ACC112 (cell line): ENCODE data around the gene BPIFB2.
"Not testable (repeated sequence)": the region's sequence is repeated elsewhere in the genome, so short reads cannot be mapped to it uniquely, and the experiment has no call there.

ENCODE experiments used
- H2AFZ ChIP-seq: fragments of 200-600 bp; sonication (generic); one replicate; pipeline ENCODE4 v1.6.0; 2017; ENCODE audit warnings: antibody characterized with exemption, low read length; ENCODE audit not compliant: unreplicated experiment
- H3K27ac ChIP-seq: fragments of 200-600 bp; sonication (generic); 2 replicates; pipeline ENCODE4 v1.5.1; 2014; ENCODE audit warnings: low read depth, mild to moderate bottlenecking, antibody characterized with exemption, low read length, moderate library complexity
- H3K27me3 ChIP-seq: fragments of 200-600 bp; sonication (generic); 2 replicates; pipeline ENCODE4 v1.6.1; 2014; ENCODE audit warnings: mild to moderate bottlenecking, antibody characterized with exemption, low read length, moderate library complexity, mixed read lengths; ENCODE audit not compliant: insufficient read depth
- H3K36me3 ChIP-seq: fragments of 200-600 bp; sonication (generic); 2 replicates; pipeline ENCODE4 v1.6.1; 2016; ENCODE audit warnings: mild to moderate bottlenecking, antibody characterized with exemption, low read length, moderate library complexity, mixed read lengths; ENCODE audit not compliant: insufficient read depth
- H3K4me1 ChIP-seq: fragments of 200-600 bp; sonication (generic); one replicate; pipeline ENCODE4 v1.6.1; 2016; ENCODE audit warnings: low read length, mixed read lengths; ENCODE audit not compliant: insufficient read depth, unreplicated experiment, control insufficient read depth
- H3K4me3 ChIP-seq: fragments of 200-600 bp; sonication (generic); 2 replicates; pipeline ENCODE4 v1.5.1; 2014; ENCODE audit warnings: mild to moderate bottlenecking, low read depth, low read length
- H3K79me2 ChIP-seq: fragments of 200-600 bp; sonication (generic); one replicate; pipeline ENCODE4 v1.6.0; 2016; ENCODE audit warnings: low read length; ENCODE audit not compliant: control insufficient read depth, unreplicated experiment, insufficient read depth

BPIFB2 gene, protein sequence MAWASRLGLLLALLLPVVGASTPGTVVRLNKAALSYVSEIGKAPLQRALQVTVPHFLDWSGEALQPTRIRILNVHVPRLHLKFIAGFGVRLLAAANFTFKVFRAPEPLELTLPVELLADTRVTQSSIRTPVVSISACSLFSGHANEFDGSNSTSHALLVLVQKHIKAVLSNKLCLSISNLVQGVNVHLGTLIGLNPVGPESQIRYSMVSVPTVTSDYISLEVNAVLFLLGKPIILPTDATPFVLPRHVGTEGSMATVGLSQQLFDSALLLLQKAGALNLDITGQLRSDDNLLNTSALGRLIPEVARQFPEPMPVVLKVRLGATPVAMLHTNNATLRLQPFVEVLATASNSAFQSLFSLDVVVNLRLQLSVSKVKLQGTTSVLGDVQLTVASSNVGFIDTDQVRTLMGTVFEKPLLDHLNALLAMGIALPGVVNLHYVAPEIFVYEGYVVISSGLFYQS

DNA sequence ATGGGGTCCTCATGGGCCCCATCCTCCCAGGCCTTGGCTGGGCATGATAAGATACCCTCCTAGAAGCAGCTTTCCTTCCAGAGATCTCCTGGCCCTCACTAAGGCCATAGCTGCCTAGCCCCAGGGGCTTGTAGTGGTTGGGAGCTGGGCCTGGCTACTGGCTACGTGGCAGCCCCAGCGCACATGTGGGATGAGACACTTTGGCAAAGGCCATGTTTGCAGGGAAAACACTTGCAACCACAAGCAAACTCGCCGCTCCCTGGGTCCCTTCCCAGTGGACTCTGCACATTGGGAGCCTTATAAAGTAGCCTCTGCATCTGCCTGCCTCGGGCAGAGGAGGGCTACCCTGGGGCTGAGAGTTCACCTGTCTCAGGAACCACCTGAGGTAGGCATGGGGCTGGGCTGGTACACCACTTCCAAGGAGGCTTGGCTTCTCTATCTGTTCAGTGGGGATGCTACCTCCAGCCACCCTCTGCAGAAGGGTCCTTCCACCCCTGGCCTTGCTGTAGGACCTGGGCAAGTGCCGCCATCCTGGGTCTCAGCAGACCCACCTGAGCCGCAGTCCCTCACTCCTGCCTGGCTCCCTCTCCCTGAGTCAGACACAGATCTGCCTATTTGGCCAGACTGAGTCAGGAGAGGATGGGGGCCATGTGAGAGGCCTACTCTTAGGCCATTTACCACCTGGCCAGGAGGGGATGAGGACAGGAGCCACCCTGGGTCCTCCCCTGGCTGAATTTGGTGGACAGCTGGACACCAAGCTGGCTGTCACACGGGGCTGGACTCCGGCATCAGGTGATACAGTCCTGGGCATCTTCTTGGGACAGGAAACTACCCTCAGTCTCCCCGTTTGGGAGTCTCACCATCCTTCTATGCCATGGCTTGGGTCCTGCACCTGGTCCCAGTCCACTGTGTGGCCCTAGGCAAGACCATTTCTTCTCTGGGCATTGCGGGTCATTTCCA lies at the start of gene BPIFB2:
Gene BPIFB2, plus strand, starts transcription at position 329 of the 960 bp plus-strand sequence. CDS start 871 bp downstream, outside the sequence.
- H3K27me3 ChIP-seq = peaks cover 46% of the 10 kb centered on the region
- no peak within 1 kb of the TSS for H3K27ac ChIP-seq
- H3K4me3 ChIP-seq = no peak within 1 kb of the TSS
- no peaks in the 10 kb centered on the region for H3K4me1 ChIP-seq
- H3K79me2 ChIP-seq = no peaks in the 10 kb centered on the region
- H3K36me3 ChIP-seq = no peaks in the 10 kb centered on the region
- no peak within 1 kb of the TSS for H2AFZ ChIP-seq

DNA sequence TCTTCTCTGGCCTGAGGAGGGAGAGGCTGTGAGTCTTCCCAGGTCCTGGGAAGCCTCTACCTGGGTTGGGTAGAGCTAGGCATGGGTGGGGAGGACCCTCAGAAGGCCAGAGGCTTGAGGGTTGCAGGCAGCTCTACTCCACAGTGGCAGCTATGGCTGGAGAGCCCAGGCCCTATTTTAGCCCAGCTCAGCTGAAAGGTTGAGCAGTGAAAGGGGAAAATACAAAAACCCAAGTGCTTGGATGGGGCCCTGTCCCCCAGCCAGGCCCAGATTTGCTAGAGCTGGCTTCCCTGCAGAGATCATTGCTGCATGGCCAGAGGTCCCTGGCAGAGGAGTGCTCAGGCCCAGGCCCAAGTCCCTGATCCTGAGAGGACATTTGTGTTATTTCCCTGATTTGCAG lies 48.9 kb upstream of the BPIFB2 start:
- Histone ChIP-seq H3K27me3 (peaks cover 46% of the 10 kb centered on the region), H3K27ac (no peak overlapping the region), H3K79me2 (no peaks in the 10 kb centered on the region), H3K4me3 (no peak overlapping the region), H2AFZ (no peak overlapping the region), H3K36me3 (no peaks in the 10 kb centered on the region), H3K4me1 (no peaks in the 10 kb centered on the region)

DNA sequence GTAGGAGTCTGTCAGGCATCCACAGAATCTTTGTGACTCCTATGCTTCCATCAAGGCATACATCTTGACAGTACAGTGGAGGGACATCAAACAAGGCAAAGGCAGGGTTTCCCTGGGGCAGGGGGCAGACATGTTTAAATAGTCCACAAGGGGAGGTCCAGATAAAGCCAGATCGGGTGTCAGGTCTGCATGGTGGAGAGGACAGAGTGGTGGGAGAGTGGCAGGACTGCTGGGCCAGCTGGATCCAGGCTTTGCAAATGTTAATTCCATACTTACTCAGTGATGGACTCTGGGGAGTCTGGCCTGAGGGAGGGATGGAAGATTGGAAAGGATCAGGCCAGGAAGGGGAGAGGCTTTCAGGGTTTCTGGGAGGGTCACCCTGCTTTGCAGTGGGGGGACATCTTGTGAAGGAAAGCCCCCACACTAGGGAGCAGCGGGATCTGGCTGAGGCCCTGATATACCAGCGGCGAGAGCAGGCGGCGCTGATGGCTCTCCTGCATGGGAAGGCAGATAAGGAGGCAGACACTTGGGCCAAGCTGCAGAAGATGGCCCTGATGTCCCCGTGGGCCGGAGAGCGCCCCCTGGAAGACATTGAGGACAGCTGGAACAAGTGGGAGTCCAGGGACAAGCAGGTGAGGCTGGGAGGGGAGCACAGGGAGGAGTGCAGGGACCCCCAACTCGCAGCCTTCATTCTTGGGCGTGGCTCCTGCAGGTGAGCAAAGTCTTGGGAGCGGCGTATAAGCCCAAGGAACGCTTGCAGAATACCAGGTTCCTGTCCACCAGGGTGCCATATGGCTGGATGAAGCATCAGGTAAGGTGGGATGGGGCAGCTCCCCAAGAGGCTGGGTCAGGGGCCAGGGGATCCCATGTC lies 47.9 kb upstream of the BPIFB2 start:
- no peaks in the 10 kb centered on the region for H3K4me1 ChIP-seq
- peaks cover 40% of the 10 kb centered on the region for H3K27me3 ChIP-seq
- H2AFZ ChIP-seq = no peak overlapping the region

DNA sequence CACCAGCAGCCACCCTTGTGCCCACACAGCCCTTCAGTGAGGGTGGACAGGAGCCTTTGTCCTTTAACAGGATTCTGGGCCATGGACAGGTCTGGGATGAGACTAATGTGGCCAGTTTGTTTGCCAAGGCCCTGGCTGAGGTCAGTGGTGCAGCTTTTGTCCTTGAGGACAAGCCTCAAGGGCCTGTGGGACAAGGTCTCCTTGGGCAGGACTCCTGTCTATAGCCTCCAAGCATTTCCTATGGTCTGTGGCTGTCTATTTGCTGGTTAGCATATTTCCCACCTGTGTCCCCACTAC lies 47.3 kb upstream of the BPIFB2 start:
- Histone ChIP-seq H3K36me3 (no peaks in the 10 kb centered on the region), H3K4me1 (no peaks in the 10 kb centered on the region), H3K79me2 (no peaks in the 10 kb centered on the region), H3K27ac (no peak overlapping the region), H2AFZ (no peak overlapping the region), H3K27me3 (peaks cover 41% of the 10 kb centered on the region), H3K4me3 (no peak overlapping the region)

More for the DNA sequence above, 47.9 kb upstream of the BPIFB2 start:
- no peaks in the 10 kb centered on the region for H3K79me2 ChIP-seq
- H3K27ac ChIP-seq = no peak overlapping the region
- H3K36me3 ChIP-seq = no peaks in the 10 kb centered on the region
- no peak overlapping the region for H3K4me3 ChIP-seq

DNA sequence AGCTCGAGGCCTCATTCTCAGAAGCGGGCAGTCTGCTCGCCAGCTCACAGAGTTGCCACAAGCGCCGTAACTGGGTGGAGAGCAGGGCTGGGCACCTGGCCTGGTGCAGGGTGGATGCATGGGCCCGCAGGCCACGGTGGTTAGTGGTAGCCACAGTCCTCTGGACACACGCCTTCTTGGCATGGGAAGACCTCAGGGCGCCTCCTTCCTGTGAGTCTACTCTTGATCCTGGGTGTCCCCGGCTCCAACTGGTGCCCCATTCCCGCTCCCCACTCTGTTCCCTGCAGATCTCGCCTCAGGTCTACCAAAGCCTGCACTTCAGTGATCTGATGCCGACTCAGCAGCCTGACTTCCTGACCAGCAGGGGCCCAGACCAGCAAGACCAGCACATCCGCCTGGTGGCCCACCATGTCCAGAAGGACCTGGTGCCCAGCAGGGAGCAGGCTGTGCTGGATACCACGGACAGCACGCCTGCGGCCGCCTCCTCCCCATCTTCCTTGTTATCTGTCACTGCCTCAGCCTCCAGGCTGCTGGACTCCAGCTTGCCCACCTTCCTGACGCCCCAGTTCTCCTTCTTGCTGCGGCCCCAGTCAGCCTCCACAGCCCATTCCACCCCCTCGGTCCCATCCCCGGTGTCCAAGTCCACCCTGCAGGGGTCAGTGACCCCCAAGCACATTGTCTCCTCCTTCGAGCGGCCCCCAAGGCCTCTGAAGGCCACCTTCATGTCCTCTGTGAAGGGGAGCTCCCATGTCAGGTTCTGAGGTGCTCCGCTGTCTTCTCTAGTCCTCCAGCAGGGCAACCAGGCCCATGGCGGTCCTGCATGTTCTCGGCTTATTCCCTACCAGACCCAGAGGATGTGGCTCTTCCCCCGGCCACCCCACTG lies 46.4 kb upstream of the BPIFB2 start:
- H3K79me2 ChIP-seq = no peaks in the 10 kb centered on the region
- no peak overlapping the region for H3K27ac ChIP-seq
- no peak overlapping the region for H3K4me3 ChIP-seq
- H3K4me1 ChIP-seq = no peaks in the 10 kb centered on the region
- H2AFZ ChIP-seq = no peak overlapping the region
- peaks cover 36% of the 10 kb centered on the region for H3K27me3 ChIP-seq
- H3K36me3 ChIP-seq = no peaks in the 10 kb centered on the region

DNA sequence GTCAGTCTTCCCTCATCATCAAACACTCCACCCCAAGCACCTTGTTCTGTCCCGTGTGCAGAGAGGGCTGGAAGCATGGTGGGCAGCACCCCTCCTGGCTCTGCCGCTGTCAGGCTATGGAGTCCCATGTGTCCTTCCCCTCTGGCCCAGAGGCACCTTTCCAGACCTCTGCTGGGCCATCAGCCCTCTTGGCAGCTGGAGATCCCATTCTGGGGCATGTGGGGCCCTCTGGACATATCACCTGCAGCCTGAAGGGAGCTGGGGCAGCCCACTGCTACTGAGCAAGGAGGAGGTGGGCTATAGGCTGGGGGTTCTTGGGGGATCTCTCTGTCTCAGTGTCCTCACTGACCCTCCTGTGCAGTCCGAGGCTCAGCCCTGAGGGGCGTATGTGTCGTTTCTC lies 45.5 kb upstream of the BPIFB2 start:
- Histone ChIP-seq H3K79me2 (no peaks in the 10 kb centered on the region), H3K27ac (no peak overlapping the region), H3K27me3 (peaks cover 33% of the 10 kb centered on the region), H3K4me3 (no peak overlapping the region), H3K4me1 (no peaks in the 10 kb centered on the region), H2AFZ (no peak overlapping the region), H3K36me3 (no peaks in the 10 kb centered on the region)

DNA sequence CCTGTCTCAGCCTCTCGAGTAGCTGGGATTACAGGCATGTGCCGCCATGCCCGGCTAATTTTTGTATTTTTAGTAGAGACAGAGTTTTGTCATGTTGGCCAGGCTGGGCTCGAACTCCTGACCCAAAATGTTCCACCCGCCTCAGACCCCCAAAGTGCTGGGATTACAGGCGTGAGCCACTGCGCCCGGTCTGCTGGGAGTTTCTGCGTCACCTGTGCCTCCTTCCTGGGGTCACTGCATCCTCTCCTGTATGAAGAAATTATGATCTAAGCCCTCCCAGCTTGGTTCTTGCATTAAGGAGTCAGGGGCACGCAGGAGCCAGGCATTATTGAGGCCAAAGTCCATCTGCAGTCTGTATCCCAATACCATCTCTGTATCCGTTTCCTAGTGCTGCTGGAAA lies 44.9 kb upstream of the BPIFB2 start:
- H3K27me3 ChIP-seq = peaks cover 33% of the 10 kb centered on the region
- H3K4me3 ChIP-seq, H2AFZ ChIP-seq, H3K4me1 ChIP-seq, H3K79me2 ChIP-seq, H3K36me3 ChIP-seq, H3K27ac ChIP-seq: not testable (repeated sequence)

DNA sequence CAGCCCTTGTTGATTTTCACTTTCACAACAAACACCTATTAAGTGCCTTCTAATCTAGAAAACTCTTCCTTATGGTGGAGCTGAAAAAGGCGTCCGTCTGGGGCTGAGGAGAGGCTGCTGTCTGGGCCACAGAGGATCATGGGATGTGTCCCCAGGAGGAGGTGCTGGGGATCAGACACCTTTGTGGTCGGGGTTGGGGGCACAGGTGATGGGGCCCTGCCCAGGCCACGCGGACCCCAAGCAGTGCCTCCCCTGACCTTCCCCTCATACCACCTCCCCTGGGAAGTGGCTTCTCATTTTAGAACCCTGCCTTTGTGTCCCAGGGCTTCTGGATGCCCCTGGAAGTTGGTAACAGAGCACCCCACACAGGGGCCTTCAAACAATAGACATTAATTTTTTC lies 44.3 kb upstream of the BPIFB2 start:
- H2AFZ ChIP-seq = no peak overlapping the region
- no peaks in the 10 kb centered on the region for H3K4me1 ChIP-seq
- H3K36me3 ChIP-seq = no peaks in the 10 kb centered on the region
- no peaks in the 10 kb centered on the region for H3K79me2 ChIP-seq
- H3K4me3 ChIP-seq = no peak overlapping the region
- H3K27me3 ChIP-seq = peaks cover 33% of the 10 kb centered on the region
- no peak overlapping the region for H3K27ac ChIP-seq

DNA sequence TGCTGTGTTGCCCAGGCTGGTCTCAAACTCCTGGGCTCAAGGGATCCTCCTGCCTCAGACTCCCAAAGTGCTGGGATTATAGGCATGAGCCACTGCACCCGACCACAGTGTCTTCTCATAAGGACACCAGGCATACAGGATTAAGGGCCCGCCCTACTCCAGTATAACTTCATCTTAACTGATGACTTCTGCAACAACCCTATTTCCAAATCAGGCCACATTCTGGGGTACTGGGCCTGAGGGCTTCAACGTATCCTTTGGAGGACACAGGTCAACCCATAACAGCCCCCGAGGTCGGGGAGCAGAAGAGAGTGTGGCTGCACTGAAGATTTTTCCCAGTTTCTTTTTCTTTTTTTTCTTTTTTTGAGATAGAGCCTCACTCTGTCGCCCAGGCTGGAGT lies 42.9 kb upstream of the BPIFB2 start:
- H3K27me3 ChIP-seq = peaks cover 25% of the 10 kb centered on the region; the same call in 1 of the 2 replicates
- no peaks in the 10 kb centered on the region for H3K36me3 ChIP-seq
- H3K79me2 ChIP-seq = no peaks in the 10 kb centered on the region
- no peak overlapping the region for H3K27ac ChIP-seq
- no peak overlapping the region for H2AFZ ChIP-seq
- H3K4me3 ChIP-seq = no peak overlapping the region
- peaks cover 2% of the 10 kb centered on the region for H3K4me1 ChIP-seq
